Measurements from ENCODE around the gene ATP2B2.
A peak's percentile ranks its signal among the peaks of the same experiment; 100 is the strongest.

ATP2B2 gene

GRCh38 chr3:10518506-10519150 is 13.2 kb upstream of the ATP2B2 start:
- Histone ChIP-seq H2AK5ac (ENCODE audit: low read depth, low read length) (peak overlapping the region; percentile 37), H4K91ac (ENCODE audit: low read depth, low read length, poor library complexity) (no peak overlapping the region), H3K4me3 (ENCODE audit: low read length in 2 of 2) (no peak overlapping the region), H2BK12ac (ENCODE audit: low read length) (no peak overlapping the region), H3K27me3 (ENCODE audit: control insufficient read depth in 3 of 3, insufficient read depth in 3 of 3, low read depth in 1 of 3, low read length in 3 of 3) (peaks cover 0 to 42% (median 0%) of the 10 kb centered on the region in 3 experiments), H3K14ac (ENCODE audit: low read length) (peak overlapping the region; percentile 15), H3K4me2 (ENCODE audit: insufficient read depth, low read length, poor library complexity, severe bottlenecking) (no peak overlapping the region), H3K79me1 (ENCODE audit: low read depth, low read length) (no peaks in the 10 kb centered on the region), H3K9me3 (replicated peaks in 1 of 2; ENCODE audit: control insufficient read depth in 2 of 2, insufficient read depth in 1 of 2, low read depth in 1 of 2, low read length in 2 of 2) (peaks cover 0 to 1% of the 10 kb centered on the region in 2 donors), H4K8ac (ENCODE audit: low read depth, low read length) (no peak overlapping the region), H2BK15ac (ENCODE audit: low read length) (no peak overlapping the region), H3K36me3 (replicated peaks in 1 of 2; ENCODE audit: control insufficient read depth in 2 of 2, insufficient read depth in 2 of 2, low read length in 2 of 2) (no peaks in the 10 kb centered on the region), H3K18ac (ENCODE audit: low read length) (peak overlapping the region; percentile 42), H2BK5ac (ENCODE audit: low read length) (peak overlapping the region; percentile 10), H3K23ac (ENCODE audit: low read depth, low read length, poor library complexity) (peak overlapping the region; percentile 13), H3K9ac (ENCODE audit: low read depth, low read length, poor library complexity) (peak overlapping the region; percentile 55), H3K4ac (ENCODE audit: low read length) (no peak overlapping the region), H3K27ac (replicated peaks; ENCODE audit: low read length) (no peak overlapping the region), H2AFZ (ENCODE audit: low read length) (no peak overlapping the region), H3K4me1 (ENCODE audit: control insufficient read depth in 2 of 2, insufficient read depth in 1 of 2, low read depth in 1 of 2, low read length in 2 of 2) (peaks cover 0 to 5% of the 10 kb centered on the region in 2 donors), H2BK120ac (ENCODE audit: low read depth, low read length) (no peak overlapping the region)
- no peak for DNase-seq (ENCODE audit: low spot score)
- no CpG with 5 or more reads among the region's 13 CpGs for WGBS, 2 donors (ENCODE audit: extremely low coverage in 2 of 2, insufficient read length in 2 of 2, insufficient replicate concordance in 1 of 2)

- Histone ChIP-seq H2BK12ac (ENCODE audit: low read length) (peak overlapping the region; percentile 27), H3K27me3 (ENCODE audit: control insufficient read depth in 3 of 3, insufficient read depth in 3 of 3, low read depth in 1 of 3, low read length in 3 of 3) (peaks cover 0 to 38% (median 0%) of the 10 kb centered on the region in 3 experiments), H3K79me1 (ENCODE audit: low read depth, low read length) (no peaks in the 10 kb centered on the region), H3K27ac (replicated peaks; ENCODE audit: low read length) (no peak overlapping the region), H2BK120ac (ENCODE audit: low read depth, low read length) (peak overlapping the region; percentile 48), H3K14ac (ENCODE audit: low read length) (no peak overlapping the region), H3K36me3 (replicated peaks in 1 of 2; ENCODE audit: control insufficient read depth in 2 of 2, insufficient read depth in 2 of 2, low read length in 2 of 2) (no peaks in the 10 kb centered on the region), H2BK15ac (ENCODE audit: low read length) (no peak overlapping the region), H4K8ac (ENCODE audit: low read depth, low read length) (no peak overlapping the region), H3K9me3 (replicated peaks in 1 of 2; ENCODE audit: control insufficient read depth in 2 of 2, insufficient read depth in 1 of 2, low read depth in 1 of 2, low read length in 2 of 2) (peaks cover 0 to 1% of the 10 kb centered on the region in 2 donors), H2AFZ (ENCODE audit: low read length) (no peak overlapping the region), H3K4me2 (ENCODE audit: insufficient read depth, low read length, poor library complexity, severe bottlenecking) (no peak overlapping the region), H3K4ac (ENCODE audit: low read length) (no peak overlapping the region), H3K9ac (ENCODE audit: low read depth, low read length, poor library complexity) (no peak overlapping the region), H3K4me1 (ENCODE audit: control insufficient read depth in 2 of 2, insufficient read depth in 1 of 2, low read depth in 1 of 2, low read length in 2 of 2) (peaks cover 0 to 5% of the 10 kb centered on the region in 2 donors), H2BK5ac (ENCODE audit: low read length) (no peak overlapping the region), H2AK5ac (ENCODE audit: low read depth, low read length) (no peak overlapping the region), H4K91ac (ENCODE audit: low read depth, low read length, poor library complexity) (peak overlapping the region; percentile 6), H3K23ac (ENCODE audit: low read depth, low read length, poor library complexity) (no peak overlapping the region), H3K4me3 (ENCODE audit: low read length in 2 of 2) (no peak overlapping the region), H3K18ac (ENCODE audit: low read length) (peak overlapping the region; percentile 42)
- DNase-seq (ENCODE audit: low spot score) = no peak
- WGBS, 2 donors (ENCODE audit: extremely low coverage in 2 of 2, insufficient read length in 2 of 2, insufficient replicate concordance in 1 of 2) = no CpG with 5 or more reads among the region's 7 CpGs
Observed at GRCh38 chr3:10517627-10518026, 12.2 kb upstream of the ATP2B2 start.

- Histone ChIP-seq H3K4me3 (ENCODE audit: low read length in 2 of 2) (no peak overlapping the region), H3K4me2 (ENCODE audit: insufficient read depth, low read length, poor library complexity, severe bottlenecking) (no peak overlapping the region)
- WGBS, 2 donors (ENCODE audit: extremely low coverage in 2 of 2, insufficient read length in 2 of 2, insufficient replicate concordance in 1 of 2) = no CpG with 5 or more reads among the region's 14 CpGs
Observed at GRCh38 chr3:10516544-10517452, 11.4 kb upstream of the ATP2B2 start.

More at GRCh38 chr3:10516544-10517452, 11.4 kb upstream of the ATP2B2 start:
- Histone ChIP-seq H2BK12ac (ENCODE audit: low read length) (no peak overlapping the region), H2BK5ac (ENCODE audit: low read length) (no peak overlapping the region), H3K23ac (ENCODE audit: low read depth, low read length, poor library complexity) (no peak overlapping the region), H4K91ac (ENCODE audit: low read depth, low read length, poor library complexity) (no peak overlapping the region), H2BK120ac (ENCODE audit: low read depth, low read length) (no peak overlapping the region), H3K18ac (ENCODE audit: low read length) (peak overlapping the region; percentile 11), H2AFZ (ENCODE audit: low read length) (no peak overlapping the region), H3K4me1 (ENCODE audit: control insufficient read depth in 2 of 2, insufficient read depth in 1 of 2, low read depth in 1 of 2, low read length in 2 of 2) (peaks cover 0 to 5% of the 10 kb centered on the region in 2 donors), H3K9ac (ENCODE audit: low read depth, low read length, poor library complexity) (no peak overlapping the region), H4K8ac (ENCODE audit: low read depth, low read length) (no peak overlapping the region), H3K36me3 (replicated peaks in 1 of 2; ENCODE audit: control insufficient read depth in 2 of 2, insufficient read depth in 2 of 2, low read length in 2 of 2) (no peaks in the 10 kb centered on the region), H3K27me3 (ENCODE audit: control insufficient read depth in 3 of 3, insufficient read depth in 3 of 3, low read depth in 1 of 3, low read length in 3 of 3) (peaks cover 0 to 30% (median 0%) of the 10 kb centered on the region in 3 experiments), H3K4ac (ENCODE audit: low read length) (no peak overlapping the region), H3K27ac (replicated peaks; ENCODE audit: low read length) (no peak overlapping the region), H2BK15ac (ENCODE audit: low read length) (no peak overlapping the region), H3K9me3 (replicated peaks in 1 of 2; ENCODE audit: control insufficient read depth in 2 of 2, insufficient read depth in 1 of 2, low read depth in 1 of 2, low read length in 2 of 2) (peaks cover 0 to 1% of the 10 kb centered on the region in 2 donors), H3K14ac (ENCODE audit: low read length) (no peak overlapping the region), H2AK5ac (ENCODE audit: low read depth, low read length) (no peak overlapping the region), H3K79me1 (ENCODE audit: low read depth, low read length) (no peaks in the 10 kb centered on the region)
- no peak for DNase-seq (ENCODE audit: low spot score)
